GM23338 (cell line): ENCODE data around the gene CACNA2D2. TPM values are rescaled to one million over a fixed set of nuclear protein-coding genes. Genes with fewer than 3 reads are reported as not detected.

Source experiments
- ATAC-seq: fragments of 200-7000 bp; cut with Tn5 transposase; 3 replicates; pipeline ENCODE4 v1.9.1; 2020
- DNase-seq: peaks from one replicate; pipeline ENCODE4 v3.0.0-alpha.2; 2015; ENCODE audit warnings: low spot score
- H2AFZ ChIP-seq: fragments of 200-600 bp; sonication (generic); 2 replicates; pipeline ENCODE4 v1.8.0; 2016; ENCODE audit warnings: antibody characterized with exemption, mild to moderate bottlenecking, moderate library complexity
- H3F3A ChIP-seq: fragments of 200-600 bp; sonication (generic); replicated peaks from 2 replicates; pipeline ENCODE4 v1.8.0; 2017; ENCODE audit warnings: antibody characterized with exemption, mixed run types, low read depth
- H3K27ac ChIP-seq: fragments of 200-600 bp; sonication (generic); 2 replicates; pipeline ENCODE4 v1.6.1; 2016; ENCODE audit warnings: low read depth
- H3K27me3 ChIP-seq: fragments of 200-600 bp; sonication (generic); 2 replicates; pipeline ENCODE4 v1.8.0; 2016; ENCODE audit warnings: mild to moderate bottlenecking, mixed run types, moderate library complexity; ENCODE audit not compliant: insufficient read depth
- H3K36me3 ChIP-seq: fragments of 200-600 bp; sonication (generic); 2 replicates; pipeline ENCODE4 v1.8.0; 2016; ENCODE audit warnings: mild to moderate bottlenecking; ENCODE audit not compliant: insufficient read depth
- H3K4me1 ChIP-seq: fragments of 200-600 bp; sonication (generic); 2 replicates; pipeline ENCODE4 v1.8.0; 2016; ENCODE audit warnings: mild to moderate bottlenecking, moderate library complexity; ENCODE audit not compliant: insufficient read depth
- H3K4me2 ChIP-seq: fragments of 200-600 bp; sonication (generic); 2 replicates; pipeline ENCODE4 v1.7.1; 2017; ENCODE audit warnings: mixed run types
- H3K4me3 ChIP-seq: fragments of 200-600 bp; sonication (generic); 2 replicates; pipeline ENCODE4 v1.6.1; 2016; ENCODE audit warnings: mixed run types
- H3K79me2 ChIP-seq: fragments of 200-600 bp; sonication (generic); replicated peaks from 2 replicates; pipeline ENCODE4 v1.8.0; 2017; ENCODE audit warnings: mild to moderate bottlenecking; ENCODE audit not compliant: insufficient read depth
- H3K9me2 ChIP-seq: fragments of 200-600 bp; sonication (generic); 2 replicates; pipeline ENCODE4 v1.8.0; 2017; ENCODE audit not compliant: insufficient read depth
- H4K20me1 ChIP-seq: fragments of 200-600 bp; sonication (generic); replicated peaks from 2 replicates; pipeline ENCODE4 v1.8.0; 2017; ENCODE audit warnings: mild to moderate bottlenecking; ENCODE audit not compliant: insufficient read depth
- H3K27ac Mint-ChIP-seq: 2 replicates; pipeline ENCODE4 v1.8.0; 2020; ENCODE audit warnings: inconsistent platforms, mild to moderate bottlenecking, moderate library complexity, mixed read lengths
- H3K27me3 Mint-ChIP-seq: 3 replicates; pipeline ENCODE4 v1.8.0; 2022; ENCODE audit warnings: low read depth, mild to moderate bottlenecking, moderate library complexity, mixed read lengths, inconsistent platforms; ENCODE audit not compliant: insufficient read depth, poor library complexity
- H3K36me3 Mint-ChIP-seq: 3 replicates; pipeline ENCODE4 v1.8.0; 2021; ENCODE audit warnings: low read depth, mild to moderate bottlenecking, inconsistent platforms, moderate library complexity, mixed read lengths
- H3K4me1 Mint-ChIP-seq: 3 replicates; pipeline ENCODE4 v1.8.0; 2020; ENCODE audit warnings: mild to moderate bottlenecking, inconsistent platforms, mixed read lengths
- H3K4me3 Mint-ChIP-seq: 3 replicates; pipeline ENCODE4 v1.8.0; 2021; ENCODE audit warnings: moderate library complexity, mild to moderate bottlenecking, inconsistent platforms, mixed read lengths
- H3K9me3 Mint-ChIP-seq: 3 replicates; pipeline ENCODE4 v1.8.0; 2020; ENCODE audit warnings: moderate library complexity, mild to moderate bottlenecking, inconsistent platforms, mixed read lengths
- CREB1 ChIP-seq: fragments of 250-450 bp; sonication (Bioruptor Pico); IDR thresholded peaks from 2 replicates; pipeline ENCODE4 v1.5.0; 2020; ENCODE audit warnings: low read depth, mild to moderate bottlenecking, moderate library complexity
- EZH2phosphoT487 ChIP-seq: fragments of 200-600 bp; sonication (generic); IDR thresholded peaks from one replicate; pipeline ENCODE4 v1.8.1; 2018; ENCODE audit warnings: antibody characterized with exemption; ENCODE audit not compliant: unreplicated experiment
- POLR2AphosphoS5 ChIP-seq: IDR thresholded peaks from 2 replicates; pipeline ENCODE4 v1.6.1; 2016; ENCODE audit warnings: antibody characterized with exemption, low read depth
- ZNF331 ChIP-seq: fragments of 250-450 bp; sonication (Bioruptor Pico); IDR thresholded peaks from 2 replicates; pipeline ENCODE4 v1.5.0; 2020; ENCODE audit warnings: low read depth, mild to moderate bottlenecking, moderate library complexity
- polyA plus RNA-seq: library from polyadenylated mRNA; unstranded; fragments of >200 nt; fragmentation: Nextera tagmentation; extraction: Ambion mirVana; gene quantifications from 2 replicates; pipeline ENCODE4 v1.2.1, GENCODE V29; 2016
- total RNA-seq: library from RNA; depleted of rRNA; stranded (reverse); fragments of >200 nt; shearing (Covaris generic); gene quantifications from 2 replicates; pipeline ENCODE4 v1.2.3, GENCODE V29; 2014
- TF ChIP-seq, protein P1 (sequence below): IDR thresholded peaks from one replicate; pipeline ENCODE4 v1.6.1; 2018; ENCODE audit warnings: antibody characterized with exemption; ENCODE audit not compliant: unreplicated experiment
- TF ChIP-seq, protein P2 (sequence below): fragments of 250-450 bp; sonication (Bioruptor Pico); IDR thresholded peaks from 2 replicates; pipeline ENCODE4 v1.5.0; 2020; ENCODE audit warnings: mild to moderate bottlenecking, moderate library complexity

Gene CACNA2D2
- total and polyA plus RNA-seq, 2 experiments from 2014 or later = 4.7 to 11.4 TPM

GRCh38 chr3:50396502-50396901, 106.9 kb downstream of the CACNA2D2 start:
- no peak overlapping the region for H3K4me3 ChIP-seq
- no peak overlapping the region for H3K4me3 Mint-ChIP-seq
- DNase-seq = no peak
- no peak overlapping the region for H3K27ac Mint-ChIP-seq
- H3K36me3 Mint-ChIP-seq = no peaks in the 10 kb centered on the region; the same call in 2 of the 3 replicates
- no peaks in the 10 kb centered on the region for H3K79me2 ChIP-seq
- no peaks in the 10 kb centered on the region for H3K4me1 ChIP-seq
- no peak for ATAC-seq
- no peaks in the 10 kb centered on the region for H3K27me3 ChIP-seq
- no peaks in the 10 kb centered on the region for H3K9me3 Mint-ChIP-seq
- no peak overlapping the region for H2AFZ ChIP-seq
- no peak for TF ChIP-seq CREB1
- TF ChIP-seq, protein P1, sequence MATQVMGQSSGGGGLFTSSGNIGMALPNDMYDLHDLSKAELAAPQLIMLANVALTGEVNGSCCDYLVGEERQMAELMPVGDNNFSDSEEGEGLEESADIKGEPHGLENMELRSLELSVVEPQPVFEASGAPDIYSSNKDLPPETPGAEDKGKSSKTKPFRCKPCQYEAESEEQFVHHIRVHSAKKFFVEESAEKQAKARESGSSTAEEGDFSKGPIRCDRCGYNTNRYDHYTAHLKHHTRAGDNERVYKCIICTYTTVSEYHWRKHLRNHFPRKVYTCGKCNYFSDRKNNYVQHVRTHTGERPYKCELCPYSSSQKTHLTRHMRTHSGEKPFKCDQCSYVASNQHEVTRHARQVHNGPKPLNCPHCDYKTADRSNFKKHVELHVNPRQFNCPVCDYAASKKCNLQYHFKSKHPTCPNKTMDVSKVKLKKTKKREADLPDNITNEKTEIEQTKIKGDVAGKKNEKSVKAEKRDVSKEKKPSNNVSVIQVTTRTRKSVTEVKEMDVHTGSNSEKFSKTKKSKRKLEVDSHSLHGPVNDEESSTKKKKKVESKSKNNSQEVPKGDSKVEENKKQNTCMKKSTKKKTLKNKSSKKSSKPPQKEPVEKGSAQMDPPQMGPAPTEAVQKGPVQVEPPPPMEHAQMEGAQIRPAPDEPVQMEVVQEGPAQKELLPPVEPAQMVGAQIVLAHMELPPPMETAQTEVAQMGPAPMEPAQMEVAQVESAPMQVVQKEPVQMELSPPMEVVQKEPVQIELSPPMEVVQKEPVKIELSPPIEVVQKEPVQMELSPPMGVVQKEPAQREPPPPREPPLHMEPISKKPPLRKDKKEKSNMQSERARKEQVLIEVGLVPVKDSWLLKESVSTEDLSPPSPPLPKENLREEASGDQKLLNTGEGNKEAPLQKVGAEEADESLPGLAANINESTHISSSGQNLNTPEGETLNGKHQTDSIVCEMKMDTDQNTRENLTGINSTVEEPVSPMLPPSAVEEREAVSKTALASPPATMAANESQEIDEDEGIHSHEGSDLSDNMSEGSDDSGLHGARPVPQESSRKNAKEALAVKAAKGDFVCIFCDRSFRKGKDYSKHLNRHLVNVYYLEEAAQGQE = no peak
- no peak for TF ChIP-seq ZNF331 (CRISPR knock-in tag)
- TF ChIP-seq EZH2phosphoT487 = no peak
- TF ChIP-seq POLR2AphosphoS5 = no peak
- TF ChIP-seq, protein P2, sequence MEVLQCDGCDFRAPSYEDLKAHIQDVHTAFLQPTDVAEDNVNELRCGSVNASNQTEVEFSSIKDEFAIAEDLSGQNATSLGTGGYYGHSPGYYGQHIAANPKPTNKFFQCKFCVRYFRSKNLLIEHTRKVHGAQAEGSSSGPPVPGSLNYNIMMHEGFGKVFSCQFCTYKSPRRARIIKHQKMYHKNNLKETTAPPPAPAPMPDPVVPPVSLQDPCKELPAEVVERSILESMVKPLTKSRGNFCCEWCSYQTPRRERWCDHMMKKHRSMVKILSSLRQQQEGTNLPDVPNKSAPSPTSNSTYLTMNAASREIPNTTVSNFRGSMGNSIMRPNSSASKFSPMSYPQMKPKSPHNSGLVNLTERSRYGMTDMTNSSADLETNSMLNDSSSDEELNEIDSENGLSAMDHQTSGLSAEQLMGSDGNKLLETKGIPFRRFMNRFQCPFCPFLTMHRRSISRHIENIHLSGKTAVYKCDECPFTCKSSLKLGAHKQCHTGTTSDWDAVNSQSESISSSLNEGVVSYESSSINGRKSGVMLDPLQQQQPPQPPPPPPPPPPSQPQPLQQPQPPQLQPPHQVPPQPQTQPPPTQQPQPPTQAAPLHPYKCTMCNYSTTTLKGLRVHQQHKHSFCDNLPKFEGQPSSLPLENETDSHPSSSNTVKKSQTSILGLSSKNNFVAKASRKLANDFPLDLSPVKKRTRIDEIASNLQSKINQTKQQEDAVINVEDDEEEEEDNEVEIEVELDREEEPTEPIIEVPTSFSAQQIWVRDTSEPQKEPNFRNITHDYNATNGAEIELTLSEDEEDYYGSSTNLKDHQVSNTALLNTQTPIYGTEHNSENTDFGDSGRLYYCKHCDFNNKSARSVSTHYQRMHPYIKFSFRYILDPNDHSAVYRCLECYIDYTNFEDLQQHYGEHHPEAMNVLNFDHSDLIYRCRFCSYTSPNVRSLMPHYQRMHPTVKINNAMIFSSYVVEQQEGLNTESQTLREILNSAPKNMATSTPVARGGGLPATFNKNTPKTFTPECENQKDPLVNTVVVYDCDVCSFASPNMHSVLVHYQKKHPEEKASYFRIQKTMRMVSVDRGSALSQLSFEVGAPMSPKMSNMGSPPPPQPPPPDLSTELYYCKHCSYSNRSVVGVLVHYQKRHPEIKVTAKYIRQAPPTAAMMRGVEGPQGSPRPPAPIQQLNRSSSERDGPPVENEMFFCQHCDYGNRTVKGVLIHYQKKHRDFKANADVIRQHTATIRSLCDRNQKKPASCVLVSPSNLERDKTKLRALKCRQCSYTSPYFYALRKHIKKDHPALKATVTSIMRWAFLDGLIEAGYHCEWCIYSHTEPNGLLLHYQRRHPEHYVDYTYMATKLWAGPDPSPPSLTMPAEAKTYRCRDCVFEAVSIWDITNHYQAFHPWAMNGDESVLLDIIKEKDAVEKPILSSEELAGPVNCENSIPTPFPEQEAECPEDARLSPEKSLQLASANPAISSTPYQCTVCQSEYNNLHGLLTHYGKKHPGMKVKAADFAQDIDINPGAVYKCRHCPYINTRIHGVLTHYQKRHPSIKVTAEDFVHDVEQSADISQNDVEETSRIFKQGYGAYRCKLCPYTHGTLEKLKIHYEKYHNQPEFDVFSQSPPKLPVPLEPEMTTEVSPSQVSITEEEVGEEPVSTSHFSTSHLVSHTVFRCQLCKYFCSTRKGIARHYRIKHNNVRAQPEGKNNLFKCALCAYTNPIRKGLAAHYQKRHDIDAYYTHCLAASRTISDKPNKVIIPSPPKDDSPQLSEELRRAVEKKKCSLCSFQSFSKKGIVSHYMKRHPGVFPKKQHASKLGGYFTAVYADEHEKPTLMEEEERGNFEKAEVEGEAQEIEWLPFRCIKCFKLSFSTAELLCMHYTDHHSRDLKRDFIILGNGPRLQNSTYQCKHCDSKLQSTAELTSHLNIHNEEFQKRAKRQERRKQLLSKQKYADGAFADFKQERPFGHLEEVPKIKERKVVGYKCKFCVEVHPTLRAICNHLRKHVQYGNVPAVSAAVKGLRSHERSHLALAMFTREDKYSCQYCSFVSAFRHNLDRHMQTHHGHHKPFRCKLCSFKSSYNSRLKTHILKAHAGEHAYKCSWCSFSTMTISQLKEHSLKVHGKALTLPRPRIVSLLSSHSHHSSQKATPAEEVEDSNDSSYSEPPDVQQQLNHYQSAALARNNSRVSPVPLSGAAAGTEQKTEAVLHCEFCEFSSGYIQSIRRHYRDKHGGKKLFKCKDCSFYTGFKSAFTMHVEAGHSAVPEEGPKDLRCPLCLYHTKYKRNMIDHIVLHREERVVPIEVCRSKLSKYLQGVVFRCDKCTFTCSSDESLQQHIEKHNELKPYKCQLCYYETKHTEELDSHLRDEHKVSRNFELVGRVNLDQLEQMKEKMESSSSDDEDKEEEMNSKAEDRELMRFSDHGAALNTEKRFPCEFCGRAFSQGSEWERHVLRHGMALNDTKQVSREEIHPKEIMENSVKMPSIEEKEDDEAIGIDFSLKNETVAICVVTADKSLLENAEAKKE = no peak
- peaks cover 5% of the 10 kb centered on the region for H3K27me3 Mint-ChIP-seq
- no peaks in the 10 kb centered on the region for H4K20me1 ChIP-seq
- H3K27ac ChIP-seq = no peak overlapping the region
- no peaks in the 10 kb centered on the region; the same call in 1 of the 2 replicates for H3K36me3 ChIP-seq
- H3F3A ChIP-seq = no peaks in the 10 kb centered on the region
- no peaks in the 10 kb centered on the region for H3K4me1 Mint-ChIP-seq
- no peak overlapping the region for H3K4me2 ChIP-seq
- no peaks in the 10 kb centered on the region for H3K9me2 ChIP-seq
